LNCAP (cell line): ENCODE results near the gene C5orf46.

Experiments used
- CTCF ChIP-seq: fragments of 450-650 bp; IDR thresholded peaks from 2 replicates; pipeline ENCODE4 v1.5.1; 2017; ENCODE audit warnings: mild to moderate bottlenecking

Gene C5orf46

GRCh38 chr5:147925020-147925419 lies 18.7 kb upstream of the C5orf46 start:
- no peak for TF ChIP-seq CTCF

DNA sequence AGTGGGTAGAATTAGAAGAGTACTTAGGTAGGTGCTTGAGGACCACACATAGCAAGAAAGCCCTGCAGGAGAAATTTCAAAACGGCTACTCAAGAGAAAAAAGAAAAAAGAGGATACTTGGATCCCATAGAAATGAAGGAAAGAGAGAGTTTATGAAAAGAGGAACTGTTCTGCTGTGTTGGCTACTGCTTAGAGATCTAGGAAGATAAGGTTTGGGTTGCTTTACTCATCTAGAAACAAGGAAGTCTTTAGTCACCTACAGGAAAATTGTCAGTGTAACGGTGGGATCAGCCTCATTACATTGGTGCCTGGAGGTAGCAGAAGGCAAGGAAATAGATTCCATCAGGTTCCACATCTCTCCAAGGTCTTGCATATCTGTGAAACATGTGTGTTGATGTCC lies 14.8 kb upstream of the C5orf46 start:
- TF ChIP-seq CTCF, result no peak

DNA sequence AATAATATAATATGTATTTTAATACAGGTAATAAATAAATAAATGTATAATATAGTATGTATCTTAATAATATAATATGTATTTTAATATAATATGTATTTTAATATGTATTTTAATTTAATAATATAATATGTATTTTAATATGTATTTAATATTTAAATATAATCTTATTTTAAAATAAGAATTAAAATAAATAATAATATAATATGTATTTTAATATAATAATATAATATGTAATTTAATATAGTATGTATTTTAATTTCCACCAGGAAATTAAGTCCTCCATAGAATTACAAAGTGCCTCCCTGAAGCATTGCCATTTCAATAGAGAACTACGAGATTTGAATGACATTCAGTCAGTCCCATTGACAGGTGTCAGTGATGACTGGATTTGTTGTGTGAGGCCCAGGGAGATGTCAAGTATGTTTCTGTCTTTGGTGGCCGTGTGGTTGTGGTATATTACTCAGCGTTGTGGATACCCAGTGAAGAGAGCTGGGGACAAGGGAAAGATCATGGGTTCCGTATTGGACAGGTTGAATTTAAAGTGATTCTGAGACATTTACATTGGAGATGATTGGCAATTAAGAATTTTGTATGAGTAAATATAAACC lies 14.2 kb upstream of the C5orf46 start:
- TF ChIP-seq CTCF, result no peak

DNA sequence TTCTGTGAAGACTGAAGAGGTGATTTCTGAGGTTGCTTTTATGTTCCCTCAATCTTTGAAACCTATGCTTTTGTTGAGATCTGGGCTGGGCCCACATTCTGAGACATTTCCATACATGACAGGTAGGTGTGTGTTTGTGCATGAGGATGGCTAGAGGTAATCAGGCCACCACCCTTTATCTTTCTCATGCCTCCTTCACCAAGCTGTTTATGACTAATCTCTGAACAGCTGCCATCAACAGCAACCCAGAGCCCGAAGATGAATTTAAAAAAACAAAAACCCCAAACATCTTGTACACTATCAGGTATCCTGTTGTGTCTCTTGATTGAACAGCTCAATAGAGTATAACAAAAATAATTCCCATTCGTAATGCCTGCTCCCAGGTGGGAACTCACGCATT lies 12.6 kb upstream of the C5orf46 start:
- TF ChIP-seq CTCF, result no peak

DNA sequence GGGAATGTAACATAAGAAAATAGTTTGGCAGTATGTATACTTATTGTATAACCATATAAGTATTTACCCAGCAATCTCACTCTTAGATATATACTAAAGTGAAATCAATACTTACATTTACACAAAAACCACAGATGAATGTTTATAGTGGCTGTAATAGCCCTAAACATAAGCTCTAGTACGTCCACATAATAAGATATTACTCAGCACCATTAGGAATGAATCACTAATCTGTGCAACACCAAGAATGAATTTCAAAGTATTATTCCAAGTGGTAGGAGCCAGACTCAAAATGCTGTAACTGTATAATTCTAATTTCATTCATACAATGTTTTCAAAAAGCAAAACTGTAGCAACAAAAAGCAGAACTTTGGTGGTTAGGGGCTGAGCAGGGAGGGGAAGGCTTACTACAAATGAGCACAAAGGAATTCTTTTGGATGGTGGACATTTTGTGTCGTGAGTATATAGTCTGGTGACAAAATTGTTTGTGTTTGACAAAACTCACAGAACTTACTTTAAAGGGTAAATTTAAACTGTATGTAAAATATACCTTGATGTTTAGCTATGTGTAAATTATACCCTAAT lies 11.9 kb upstream of the C5orf46 start:
- TF ChIP-seq CTCF, result no peak

GRCh38 chr5:147913786-147914185 lies 7.4 kb upstream of the C5orf46 start:
- no peak for TF ChIP-seq CTCF

DNA sequence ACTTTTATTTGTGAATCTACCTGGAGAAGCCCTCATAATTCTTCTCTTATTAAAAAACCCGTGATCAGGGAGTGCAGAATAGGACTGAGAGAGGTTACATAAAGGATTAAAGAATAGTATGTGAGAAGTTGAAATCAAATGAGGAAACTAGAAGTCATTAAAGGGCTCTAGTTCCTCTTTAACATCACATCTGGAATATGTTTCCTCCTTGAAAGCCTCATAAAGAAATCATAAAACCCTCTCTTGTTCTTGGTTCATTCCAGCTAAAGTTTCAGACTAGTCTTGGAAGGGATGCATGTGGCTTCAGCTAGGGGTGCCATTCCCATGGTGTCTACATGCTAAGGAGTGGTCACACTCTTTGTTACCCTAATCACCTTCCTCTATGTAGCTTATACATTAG lies 5.7 kb upstream of the C5orf46 start:
- no peak for TF ChIP-seq CTCF

DNA sequence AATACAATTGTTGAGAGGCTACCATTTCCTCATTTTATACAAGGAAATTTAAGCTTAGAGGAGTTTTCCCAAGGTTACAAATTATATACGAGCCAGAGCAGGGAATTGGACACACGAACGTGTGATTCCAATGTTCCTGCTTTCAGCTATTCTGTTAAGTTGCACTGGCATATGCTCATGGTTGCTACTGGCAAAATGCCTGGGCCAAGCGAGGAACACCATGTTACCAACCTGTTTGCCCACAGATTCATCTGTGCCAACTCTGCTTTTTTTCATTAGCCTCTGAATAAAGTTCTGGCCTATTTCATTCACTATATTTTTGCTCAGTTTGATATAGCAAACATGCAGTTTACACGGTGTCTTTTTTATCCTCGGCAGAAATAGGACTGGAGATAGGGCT lies 5.1 kb upstream of the C5orf46 start:
- TF ChIP-seq CTCF, result no peak
